ENCODE results near the gene MRGPRE. TPM values are rescaled to one million over a fixed set of nuclear protein-coding genes. Genes with fewer than 3 reads are reported as not detected.
A peak's percentile ranks its signal among the peaks of the same experiment; 100 is the strongest.

Gene MRGPRE
- total and polyA plus RNA-seq, 9 donors: not detected

GRCh38 chr11:3220101-3220500, 12.1 kb downstream of the MRGPRE start:
- peak in 2 of 5 donors; percentile 5 to 10 for DNase-seq
- TF ChIP-seq EP300 (IDR thresholded peaks at IDR 0.05): no peak
- TF ChIP-seq CTCF (IDR thresholded peaks at IDR 0.05): no peak
- no peak for TF ChIP-seq POLR2A (IDR thresholded peaks at IDR 0.05)
- WGBS, 3 donors: 61 to 68% (median 67%) methylated on average over 11 of the region's 11 CpGs
- Histone ChIP-seq H3K4me3 (no peak overlapping the region), H3K9me3 (no peaks in the 10 kb centered on the region), H3K36me3 (no peaks in the 10 kb centered on the region), H3K27me3 (no peaks in the 10 kb centered on the region), H3K4me1 (ENCODE audit: insufficient read depth) (no peaks in the 10 kb centered on the region), H3K27ac (no peak overlapping the region)
- intact Hi-C loops (cut with DNase I): no loop called here

- Histone ChIP-seq H3K9me3 (no peaks in the 10 kb centered on the region), H3K4me3 (no peak overlapping the region), H3K36me3 (no peaks in the 10 kb centered on the region), H3K27ac (no peak overlapping the region), H3K4me1 (ENCODE audit: insufficient read depth) (no peaks in the 10 kb centered on the region), H3K27me3 (no peaks in the 10 kb centered on the region)
- TF ChIP-seq CTCF (IDR thresholded peaks at IDR 0.05): no peak
- no peak for TF ChIP-seq POLR2A (IDR thresholded peaks at IDR 0.05)
- TF ChIP-seq EP300 (IDR thresholded peaks at IDR 0.05): no peak
- WGBS, 3 donors: 43 to 58% (median 53%) methylated on average over 14 of the region's 14 CpGs
- intact Hi-C loops (cut with DNase I): loop anchor here in 2 of 4 donors (5.0 to 10.0 kb wide), 2 partner anchors 115 to 182 kb away; no protein-coding TSS in a partner anchor
- peak in 4 of 5 donors; percentile 2 to 8 (median 7) for DNase-seq
Observed at GRCh38 chr11:3219281-3219892, 12.8 kb downstream of the MRGPRE start.

- H3K9me3 ChIP-seq: no peaks in the 10 kb centered on the region
- no peak for TF ChIP-seq EP300 (IDR thresholded peaks at IDR 0.05)
- TF ChIP-seq CTCF (IDR thresholded peaks at IDR 0.05): no peak
- H3K27me3 ChIP-seq: no peaks in the 10 kb centered on the region
- no peak within 1 kb of the TSS for H3K27ac ChIP-seq
- H3K4me1 ChIP-seq (ENCODE audit: insufficient read depth): no peaks in the 10 kb centered on the region
- intact Hi-C loops (cut with DNase I): loop anchor here in 2 of 4 donors (5.0 to 10.0 kb wide), 2 partner anchors 114 to 181 kb away; no protein-coding TSS in a partner anchor
- no peaks in the 10 kb centered on the region for H3K36me3 ChIP-seq
- peak in 4 of 5 donors; percentile 4 to 26 (median 6) for DNase-seq
- WGBS, 3 donors: 82 to 87% (median 87%) methylated on average over 35 of the region's 35 CpGs
- no peak within 1 kb of the TSS for H3K4me3 ChIP-seq
Observed at GRCh38 chr11:3218483-3219280, 13.5 kb downstream of the MRGPRE start, which contains the start of gene MRGPRG. Gene MRGPRG, minus strand, starts transcription at chr11:3218813. Its CDS starts 0 bp downstream, at chr11:3218813.

GRCh38 chr11:3217818-3218482, 14.3 kb downstream of the MRGPRE start:
- 77 to 85% (median 81%) methylated on average over 48 to 49 of the region's 49 CpGs for WGBS, 3 donors
- no peaks in the 10 kb centered on the region for H3K4me1 ChIP-seq (ENCODE audit: insufficient read depth)
- no peak overlapping the region for H3K27ac ChIP-seq
- no peak for TF ChIP-seq EP300 (IDR thresholded peaks at IDR 0.05)
- no peak for TF ChIP-seq POLR2A (IDR thresholded peaks at IDR 0.05)
- no peaks in the 10 kb centered on the region for H3K36me3 ChIP-seq
- intact Hi-C loops (cut with DNase I): loop anchor here in 2 of 4 donors (5.0 to 10.0 kb wide), 2 partner anchors 113 to 181 kb away; no protein-coding TSS in a partner anchor
- no peaks in the 10 kb centered on the region for H3K9me3 ChIP-seq
- H3K4me3 ChIP-seq: no peak overlapping the region
- H3K27me3 ChIP-seq: no peaks in the 10 kb centered on the region
- DNase-seq: peak in 3 of 5 donors; percentile 7 to 30 (median 10)
